ENCODE data around the gene VSIG1. TPM values are rescaled to one million over a fixed set of nuclear protein-coding genes. Genes with fewer than 3 reads are reported as not detected.

VSIG1 gene
- total RNA-seq, 3 donors from 2014 or later = not detected

DNA sequence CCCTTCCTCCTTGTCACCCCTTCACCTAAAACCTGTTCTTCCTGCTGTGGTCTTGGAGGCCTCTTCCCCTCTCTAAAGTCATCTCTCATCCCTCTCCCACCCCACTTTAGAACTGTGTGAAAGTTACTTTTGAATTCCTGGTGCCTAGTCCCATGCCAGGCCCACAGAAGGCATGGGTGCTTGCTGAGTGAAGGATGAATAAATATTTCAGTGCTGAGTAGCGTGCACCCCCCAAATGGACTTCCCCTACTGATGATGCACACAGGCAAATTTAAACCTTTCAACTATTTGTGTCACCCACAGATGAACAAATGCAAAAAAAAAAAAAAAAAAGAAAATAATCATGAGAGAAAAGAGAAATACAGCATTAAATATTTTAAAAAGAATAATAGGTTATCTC, 26.7 kb downstream of the VSIG1 start:
- TF ChIP-seq POLR2A (IDR thresholded peaks at IDR 0.05) = no peak
- TF ChIP-seq POLR2AphosphoS5 (IDR thresholded peaks at IDR 0.05) = no peak
- TF ChIP-seq, protein P1, sequence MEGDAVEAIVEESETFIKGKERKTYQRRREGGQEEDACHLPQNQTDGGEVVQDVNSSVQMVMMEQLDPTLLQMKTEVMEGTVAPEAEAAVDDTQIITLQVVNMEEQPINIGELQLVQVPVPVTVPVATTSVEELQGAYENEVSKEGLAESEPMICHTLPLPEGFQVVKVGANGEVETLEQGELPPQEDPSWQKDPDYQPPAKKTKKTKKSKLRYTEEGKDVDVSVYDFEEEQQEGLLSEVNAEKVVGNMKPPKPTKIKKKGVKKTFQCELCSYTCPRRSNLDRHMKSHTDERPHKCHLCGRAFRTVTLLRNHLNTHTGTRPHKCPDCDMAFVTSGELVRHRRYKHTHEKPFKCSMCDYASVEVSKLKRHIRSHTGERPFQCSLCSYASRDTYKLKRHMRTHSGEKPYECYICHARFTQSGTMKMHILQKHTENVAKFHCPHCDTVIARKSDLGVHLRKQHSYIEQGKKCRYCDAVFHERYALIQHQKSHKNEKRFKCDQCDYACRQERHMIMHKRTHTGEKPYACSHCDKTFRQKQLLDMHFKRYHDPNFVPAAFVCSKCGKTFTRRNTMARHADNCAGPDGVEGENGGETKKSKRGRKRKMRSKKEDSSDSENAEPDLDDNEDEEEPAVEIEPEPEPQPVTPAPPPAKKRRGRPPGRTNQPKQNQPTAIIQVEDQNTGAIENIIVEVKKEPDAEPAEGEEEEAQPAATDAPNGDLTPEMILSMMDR (IDR thresholded peaks at IDR 0.05) = no peak
- no peaks in the 10 kb centered on the region for H3K4me1 ChIP-seq
- peaks cover 0 to 78% of the 10 kb centered on the region in 2 donors for H3K27me3 ChIP-seq
- no peak overlapping the region for H3K27ac ChIP-seq
- H3K4me3 ChIP-seq = no peak overlapping the region
- DNase-seq (ENCODE audit: low spot score in 2 of 2) = no peak
- H3K9me3 ChIP-seq = no peaks in the 10 kb centered on the region
- intact Hi-C loops (cut with DNase I; ENCODE audit: low total_unique reads) = no loop called here
- no peaks in the 10 kb centered on the region for H3K36me3 ChIP-seq

- Histone ChIP-seq H3K27me3 (peaks cover 0 to 72% of the 10 kb centered on the region in 2 donors), H3K4me1 (no peaks in the 10 kb centered on the region), H3K9me3 (no peaks in the 10 kb centered on the region), H3K27ac (no peak overlapping the region), H3K36me3 (no peaks in the 10 kb centered on the region), H3K4me3 (no peak overlapping the region)
- TF ChIP-seq, protein P1 (IDR thresholded peaks at IDR 0.05) = no peak
- TF ChIP-seq POLR2A (IDR thresholded peaks at IDR 0.05) = no peak
- no peak for TF ChIP-seq POLR2AphosphoS5 (IDR thresholded peaks at IDR 0.05)
- intact Hi-C loops (cut with DNase I; ENCODE audit: low total_unique reads) = no loop called here
- no peak for DNase-seq (ENCODE audit: low spot score in 2 of 2)
Observed at GRCh38 chrX:108072746-108073145, 27.9 kb downstream of the VSIG1 start.

- intact Hi-C loops (cut with DNase I; ENCODE audit: low total_unique reads) = no loop called here
- no peaks in the 10 kb centered on the region for H3K36me3 ChIP-seq
- no peaks in the 10 kb centered on the region for H3K9me3 ChIP-seq
- no peak overlapping the region for H3K27ac ChIP-seq
- DNase-seq (ENCODE audit: low spot score in 2 of 2) = no peak
- TF ChIP-seq, protein P1 (IDR thresholded peaks at IDR 0.05) = no peak
- TF ChIP-seq POLR2A (IDR thresholded peaks at IDR 0.05) = no peak
- no peak for TF ChIP-seq POLR2AphosphoS5 (IDR thresholded peaks at IDR 0.05)
- H3K27me3 ChIP-seq = peaks cover 0 to 28% of the 10 kb centered on the region in 2 donors
- no peak overlapping the region for H3K4me3 ChIP-seq
- no peaks in the 10 kb centered on the region for H3K4me1 ChIP-seq
Observed at GRCh38 chrX:108081110-108081509, 36.2 kb downstream of the VSIG1 start.

GRCh38 chrX:108087792-108088191, 42.9 kb downstream of the VSIG1 start:
- Histone ChIP-seq H3K27me3 (peaks cover 0 to 11% of the 10 kb centered on the region in 2 donors), H3K9me3 (no peaks in the 10 kb centered on the region), H3K4me3 (no peak overlapping the region), H3K36me3 (no peaks in the 10 kb centered on the region), H3K4me1 (peaks cover 0 to 4% of the 10 kb centered on the region in 2 donors), H3K27ac (no peak overlapping the region)
- intact Hi-C loops (cut with DNase I; ENCODE audit: low total_unique reads) = no loop called here
- DNase-seq (ENCODE audit: low spot score in 2 of 2) = no peak
- TF ChIP-seq POLR2A (IDR thresholded peaks at IDR 0.05) (no peak), POLR2AphosphoS5 (IDR thresholded peaks at IDR 0.05) (no peak)
- TF ChIP-seq, protein P1 (IDR thresholded peaks at IDR 0.05) = no peak

GRCh38 chrX:108088511-108088910, 43.6 kb downstream of the VSIG1 start:
- Histone ChIP-seq H3K4me3 (no peak overlapping the region), H3K27ac (no peak overlapping the region), H3K27me3 (peaks cover 0 to 12% of the 10 kb centered on the region in 2 donors), H3K4me1 (peaks cover 0 to 4% of the 10 kb centered on the region in 2 donors), H3K9me3 (no peaks in the 10 kb centered on the region), H3K36me3 (no peaks in the 10 kb centered on the region)
- TF ChIP-seq POLR2AphosphoS5 (IDR thresholded peaks at IDR 0.05) (no peak), POLR2A (IDR thresholded peaks at IDR 0.05) (no peak)
- TF ChIP-seq, protein P1 (IDR thresholded peaks at IDR 0.05) = no peak
- intact Hi-C loops (cut with DNase I; ENCODE audit: low total_unique reads) = no loop called here
- no peak for DNase-seq (ENCODE audit: low spot score in 2 of 2)

Data from breast epithelium (tissue), 4 donors.